ENCODE measurements around the gene ZNF469.

DNA sequence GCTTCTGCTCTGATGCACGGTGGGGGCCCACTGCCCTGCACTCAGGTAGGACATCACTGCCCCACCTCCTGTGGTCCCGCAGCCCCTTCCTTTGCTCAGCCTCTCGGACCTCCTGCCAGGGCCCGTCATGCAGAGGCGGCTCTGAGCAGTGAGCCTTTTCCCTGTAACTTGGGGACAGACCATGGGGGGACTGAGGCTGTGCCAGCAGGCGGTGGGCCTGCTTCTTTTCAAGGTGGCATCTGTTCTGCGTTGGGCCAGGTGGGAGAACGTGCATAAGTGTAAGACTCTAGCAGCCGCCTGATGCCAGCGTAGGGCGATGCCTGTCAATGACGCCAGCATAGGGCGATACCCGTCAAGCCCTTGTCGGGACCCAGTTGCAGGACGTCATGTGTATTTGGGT lies 40.3 kb upstream of the ZNF469 start:
- TF ChIP-seq POLR2A (IDR thresholded peaks at IDR 0.05) = no peak
- TF ChIP-seq, protein P1, sequence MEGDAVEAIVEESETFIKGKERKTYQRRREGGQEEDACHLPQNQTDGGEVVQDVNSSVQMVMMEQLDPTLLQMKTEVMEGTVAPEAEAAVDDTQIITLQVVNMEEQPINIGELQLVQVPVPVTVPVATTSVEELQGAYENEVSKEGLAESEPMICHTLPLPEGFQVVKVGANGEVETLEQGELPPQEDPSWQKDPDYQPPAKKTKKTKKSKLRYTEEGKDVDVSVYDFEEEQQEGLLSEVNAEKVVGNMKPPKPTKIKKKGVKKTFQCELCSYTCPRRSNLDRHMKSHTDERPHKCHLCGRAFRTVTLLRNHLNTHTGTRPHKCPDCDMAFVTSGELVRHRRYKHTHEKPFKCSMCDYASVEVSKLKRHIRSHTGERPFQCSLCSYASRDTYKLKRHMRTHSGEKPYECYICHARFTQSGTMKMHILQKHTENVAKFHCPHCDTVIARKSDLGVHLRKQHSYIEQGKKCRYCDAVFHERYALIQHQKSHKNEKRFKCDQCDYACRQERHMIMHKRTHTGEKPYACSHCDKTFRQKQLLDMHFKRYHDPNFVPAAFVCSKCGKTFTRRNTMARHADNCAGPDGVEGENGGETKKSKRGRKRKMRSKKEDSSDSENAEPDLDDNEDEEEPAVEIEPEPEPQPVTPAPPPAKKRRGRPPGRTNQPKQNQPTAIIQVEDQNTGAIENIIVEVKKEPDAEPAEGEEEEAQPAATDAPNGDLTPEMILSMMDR (IDR thresholded peaks at IDR 0.05) = no peak

All from upper lobe of left lung (tissue), 4 donors.